Hepatocyte (in vitro differentiated cells): ENCODE results near the gene GATAD2A. TPM values are rescaled to one million over a fixed set of nuclear protein-coding genes. Genes with fewer than 3 reads are reported as not detected.
"Not testable (repeated sequence)": the region's sequence is repeated elsewhere in the genome, so short reads cannot be mapped to it uniquely, and the experiment has no call there.

ENCODE experiments used
- DNase-seq: peaks from one replicate; pipeline ENCODE4 v3.0.0-alpha.2; 2016; ENCODE audit warnings: low spot score
- H2AFZ ChIP-seq: fragments of 200-600 bp; sonication (generic); 2 replicates; pipeline ENCODE4 v1.6.0; 2016; ENCODE audit warnings: antibody characterized with exemption, mild to moderate bottlenecking
- H3K27ac ChIP-seq: fragments of 200-600 bp; sonication (generic); 2 replicates; pipeline ENCODE4 v1.5.1; 2016; ENCODE audit warnings: mild to moderate bottlenecking
- H3K27me3 ChIP-seq: fragments of 200-600 bp; sonication (generic); 2 replicates; pipeline ENCODE4 v1.6.1; 2016
- H3K36me3 ChIP-seq: fragments of 200-600 bp; sonication (generic); replicated peaks from 2 replicates; pipeline ENCODE4 v1.5.1; 2016; ENCODE audit warnings: low read depth; ENCODE audit not compliant: insufficient read depth
- H3K4me1 ChIP-seq: fragments of 200-600 bp; sonication (generic); 2 replicates; pipeline ENCODE4 v1.5.1; 2016; ENCODE audit warnings: mild to moderate bottlenecking, moderate library complexity; ENCODE audit not compliant: insufficient read depth
- H3K4me2 ChIP-seq: fragments of 200-600 bp; sonication (generic); 2 replicates; pipeline ENCODE4 v1.6.0; 2016
- H3K4me3 ChIP-seq: fragments of 200-600 bp; sonication (generic); 2 replicates; pipeline ENCODE4 v1.5.1; 2016; ENCODE audit warnings: mild to moderate bottlenecking
- H3K79me2 ChIP-seq: fragments of 200-600 bp; sonication (generic); 2 replicates; pipeline ENCODE4 v1.6.0; 2017; ENCODE audit warnings: mild to moderate bottlenecking
- H3K9me2 ChIP-seq: fragments of 200-600 bp; sonication (generic); replicated peaks from 2 replicates; pipeline ENCODE4 v1.6.0; 2017; ENCODE audit warnings: mild to moderate bottlenecking; ENCODE audit not compliant: insufficient read depth
- H3K9me3 ChIP-seq: fragments of 200-600 bp; sonication (generic); 2 replicates; pipeline ENCODE4 v1.5.1; 2016; ENCODE audit warnings: low read depth, mild to moderate bottlenecking
- H4K20me1 ChIP-seq: fragments of 200-600 bp; sonication (generic); 2 replicates; pipeline ENCODE4 v1.6.0; 2016; ENCODE audit warnings: mild to moderate bottlenecking; ENCODE audit not compliant: insufficient read depth, poor library complexity, severe bottlenecking
- CTCF ChIP-seq: fragments of 200-600 bp; sonication (generic); IDR thresholded peaks from 2 replicates; pipeline ENCODE4 v1.5.1; 2016; ENCODE audit warnings: antibody characterized with exemption, mild to moderate bottlenecking; ENCODE audit not compliant: poor library complexity
- EZH2 ChIP-seq: fragments of 200-600 bp; sonication (generic); IDR thresholded peaks from 2 replicates; pipeline ENCODE4 v1.6.1; 2016; ENCODE audit warnings: antibody characterized with exemption, mild to moderate bottlenecking, borderline replicate concordance
- EZH2phosphoT487 ChIP-seq: fragments of 200-600 bp; sonication (generic); IDR thresholded peaks from one replicate; pipeline ENCODE4 v1.6.1; 2018; ENCODE audit warnings: antibody characterized with exemption, mild to moderate bottlenecking, low read depth, moderate library complexity; ENCODE audit not compliant: unreplicated experiment, severe bottlenecking
- WGBS: methylation state at CpG from one replicate; pipeline ENCODE4 v1.1.6; 2016; ENCODE audit warnings: low lambda C conversion rate; ENCODE audit errors: missing lambda C conversion rate; 5-methylcytosine and 5-hydroxymethylcytosine counted together
- polyA plus RNA-seq: library from polyadenylated mRNA; unstranded; fragments of >200 nt; fragmentation: Nextera tagmentation; extraction: Ambion mirVana; gene quantifications from 2 replicates; pipeline ENCODE4 v1.2.1, GENCODE V29; 2016
- total RNA-seq: library from RNA; depleted of rRNA; stranded (reverse); fragments of >200 nt; gene quantifications from 2 replicates; pipeline ENCODE4 v1.2.3, GENCODE V29; 2014

The GATAD2A gene
- total and polyA plus RNA-seq, 2 experiments from 2014 or later = 35.3 to 35.7 TPM

- Histone ChIP-seq H4K20me1 (no peaks in the 10 kb centered on the region), H2AFZ (no peak overlapping the region), H3K4me2 (peak overlapping the region; percentile 96), H3K27me3 (no peaks in the 10 kb centered on the region), H3K27ac (no peak overlapping the region), H3K4me3 (no peak overlapping the region), H3K9me2 (no peaks in the 10 kb centered on the region), H3K9me3 (no peaks in the 10 kb centered on the region), H3K36me3 (no peaks in the 10 kb centered on the region), H3K79me2 (peaks cover 52% of the 10 kb centered on the region), H3K4me1 (peaks cover 14% of the 10 kb centered on the region)
- 95% methylated on average over 5 of the region's 5 CpGs for WGBS
- TF ChIP-seq EZH2phosphoT487 = no peak
- no peak for TF ChIP-seq EZH2
- no peak for TF ChIP-seq CTCF
- DNase-seq = no peak
These were observed 18.4 kb upstream of the GATAD2A start for GRCh38 chr19:19387108-19387507.

GRCh38 chr19:19388568-19389555, 16.6 kb upstream of the GATAD2A start:
- H3K4me3 ChIP-seq = no peak overlapping the region
- H3K9me2 ChIP-seq = no peaks in the 10 kb centered on the region
- H3K79me2 ChIP-seq = peaks cover 69% of the 10 kb centered on the region
- H3K4me2 ChIP-seq = peak overlapping the region; percentile 24
- WGBS = 65% methylated on average over 13 of the region's 13 CpGs
- no peaks in the 10 kb centered on the region for H4K20me1 ChIP-seq
- H2AFZ ChIP-seq = peak overlapping the region; percentile 30
- H3K27me3 ChIP-seq = no peaks in the 10 kb centered on the region
- H3K27ac ChIP-seq = peak overlapping the region; percentile 5
- no peaks in the 10 kb centered on the region for H3K36me3 ChIP-seq
- TF ChIP-seq CTCF (no peak), EZH2 (no peak), EZH2phosphoT487 (no peak)
- DNase-seq = no peak
- H3K4me1 ChIP-seq = peaks cover 14% of the 10 kb centered on the region
- no peaks in the 10 kb centered on the region for H3K9me3 ChIP-seq

GRCh38 chr19:19389683-19390082, 15.8 kb upstream of the GATAD2A start:
- not testable (repeated sequence) for H3K9me2 ChIP-seq, H2AFZ ChIP-seq, H4K20me1 ChIP-seq, H3K9me3 ChIP-seq, H3K27me3 ChIP-seq, H3K27ac ChIP-seq, DNase-seq, H3K36me3 ChIP-seq, H3K4me3 ChIP-seq
- H3K79me2 ChIP-seq = peaks cover 77% of the 10 kb centered on the region
- peak overlapping the region; percentile 24 for H3K4me2 ChIP-seq
- 91% methylated on average over 12 of the region's 12 CpGs for WGBS
- H3K4me1 ChIP-seq = peaks cover 12% of the 10 kb centered on the region

GRCh38 chr19:19394333-19394732, 11.1 kb upstream of the GATAD2A start:
- H3K4me1 ChIP-seq, DNase-seq, H3K4me2 ChIP-seq, H3K36me3 ChIP-seq, H4K20me1 ChIP-seq, H3K27me3 ChIP-seq, H3K4me3 ChIP-seq, H3K9me2 ChIP-seq, H3K27ac ChIP-seq, H3K9me3 ChIP-seq, H2AFZ ChIP-seq: not testable (repeated sequence)
- WGBS = 95% methylated on average over 7 of the region's 7 CpGs
- peaks cover 91% of the 10 kb centered on the region for H3K79me2 ChIP-seq
